Esophagus muscularis mucosa (tissue), 4 donors: Measurements from ENCODE around the gene MAPKAP1. TPM values are rescaled to one million over a fixed set of nuclear protein-coding genes. Genes with fewer than 3 reads are reported as not detected.
"Not testable (repeated sequence)": the region's sequence is repeated elsewhere in the genome, so short reads cannot be mapped to it uniquely, and the experiment has no call there.

Source experiments
- DNase-seq: peaks from one replicate; pipeline ENCODE4 v3.0.0-alpha.2; 2017; ENCODE audit errors: extremely low spot score
- H3K27ac ChIP-seq, 4 donors: fragments of 200-600 bp; sonication (generic); replicated peaks in 1 of 4; 1 replicate in 3 of 4; 2 replicates in 1 of 4; pipeline ENCODE4 v1.5.1; 2016 to 2019; ENCODE audit warnings: mild to moderate bottlenecking in 1 of 4
- H3K27me3 ChIP-seq, 4 donors: fragments of 200-600 bp; sonication (generic); one replicate each; pipeline versions ENCODE4 v1.5.1 to v1.6.0; 2016 to 2019
- H3K36me3 ChIP-seq, 4 donors: fragments of 200-600 bp; sonication (generic); one replicate each; pipeline ENCODE4 v1.5.1; 2016 to 2019
- H3K4me1 ChIP-seq, 4 donors: fragments of 200-600 bp; sonication (generic); one replicate each; pipeline ENCODE4 v1.5.1; 2016 to 2019
- H3K4me3 ChIP-seq, 4 donors: fragments of 200-600 bp; sonication (generic); 1 replicate in 2 of 4; 2 replicates in 2 of 4; pipeline ENCODE4 v1.5.1; 2016 to 2019; ENCODE audit warnings: mild to moderate bottlenecking in 4 of 4, moderate library complexity in 1 of 4
- H3K9me3 ChIP-seq, 4 donors: fragments of 200-600 bp; sonication (generic); 1 replicate in 3 of 4; 2 replicates in 1 of 4; pipeline ENCODE4 v1.5.1; 2016 to 2019
- CTCF ChIP-seq, 3 experiments: fragments of 200-600 bp in 2 of 3; fragments of 450-650 bp in 1 of 3; sonication (generic) in 2 of 3; IDR thresholded peaks; one replicate each; pipeline ENCODE4 v1.5.1; 2017 to 2019; ENCODE audit warnings: antibody characterized with exemption in 3 of 3, mild to moderate bottlenecking in 2 of 3, moderate library complexity in 1 of 3
- EP300 ChIP-seq: sonication (generic); formaldehyde crosslinking; IDR thresholded peaks from one replicate; pipeline ENCODE4 v1.6.1; 2017; ENCODE audit warnings: antibody characterized with exemption
- POLR2A ChIP-seq: fragments of 450-650 bp; IDR thresholded peaks from one replicate; pipeline ENCODE4 v1.6.1; 2017; ENCODE audit warnings: antibody characterized with exemption, moderate library complexity, mild to moderate bottlenecking, low read depth
- POLR2AphosphoS5 ChIP-seq, 2 donors: sonication (generic); formaldehyde crosslinking; IDR thresholded peaks; one replicate each; pipeline ENCODE4 v1.6.1; 2017; ENCODE audit warnings: antibody characterized with exemption in 2 of 2
- WGBS: methylation state at CpG from one replicate; pipeline ENCODE4 v1.1.5; 2018; 5-methylcytosine and 5-hydroxymethylcytosine counted together
- intact Hi-C: fragments of 100-400 bp; cut with DNase I; formaldehyde crosslinking; loops from one replicate; pipeline ENCODE4 v1.15.1; 2023
- total RNA-seq, 4 donors: library from RNA; depleted of rRNA; stranded (reverse); fragments of >200 nt; gene quantifications; one replicate each; pipeline versions ENCODE4 v1.1.0 to v1.2.1, GENCODE V29; 2016

The MAPKAP1 gene
- total RNA-seq, 4 donors from 2014 or later: 84.3 to 103 (median 93.4) TPM

GRCh38 chr9:125400725-125401716 is 306.0 kb downstream of the MAPKAP1 start:
- no peak overlapping the region for H3K27ac ChIP-seq
- no peak for DNase-seq
- H3K36me3 ChIP-seq: no peaks in the 10 kb centered on the region
- no peaks in the 10 kb centered on the region for H3K27me3 ChIP-seq
- intact Hi-C loops: loop anchor here (10.0 kb wide), 1 partner anchor 304 kb away; the partner anchor contains the start of gene MAPKAP1
- 84% methylated on average over 12 of the region's 12 CpGs for WGBS
- TF ChIP-seq CTCF (IDR thresholded peaks at IDR 0.05) (no peak), EP300 (no peak), POLR2AphosphoS5 (IDR thresholded peaks at IDR 0.05) (no peak), POLR2A (no peak)
- no peak overlapping the region for H3K4me3 ChIP-seq
- no peaks in the 10 kb centered on the region for H3K9me3 ChIP-seq
- H3K4me1 ChIP-seq: no peaks in the 10 kb centered on the region

GRCh38 chr9:125400232-125400631 is 306.8 kb downstream of the MAPKAP1 start:
- H3K27me3 ChIP-seq, H3K36me3 ChIP-seq, DNase-seq, H3K4me3 ChIP-seq, H3K27ac ChIP-seq, H3K4me1 ChIP-seq, H3K9me3 ChIP-seq: not testable (repeated sequence)
- intact Hi-C loops: loop anchor here (10.0 kb wide), 1 partner anchor 305 kb away; the partner anchor contains the start of gene MAPKAP1
- 94% methylated on average over 8 of the region's 8 CpGs for WGBS

GRCh38 chr9:125399666-125400065 is 307.3 kb downstream of the MAPKAP1 start:
- 91% methylated on average over 16 of the region's 20 CpGs for WGBS
- intact Hi-C loops: loop anchor here (10.0 kb wide), 1 partner anchor 305 kb away; the partner anchor contains the start of gene MAPKAP1
- Histone ChIP-seq H3K4me3 (no peak overlapping the region), H3K36me3 (no peaks in the 10 kb centered on the region), H3K27ac (no peak overlapping the region), H3K9me3 (no peaks in the 10 kb centered on the region), H3K27me3 (no peaks in the 10 kb centered on the region), H3K4me1 (no peaks in the 10 kb centered on the region)
- no peak for DNase-seq
- TF ChIP-seq POLR2A (no peak), CTCF (IDR thresholded peaks at IDR 0.05) (no peak), EP300 (no peak), POLR2AphosphoS5 (IDR thresholded peaks at IDR 0.05) (no peak)

- no peak for DNase-seq
- no peak overlapping the region for H3K4me3 ChIP-seq
- no peaks in the 10 kb centered on the region for H3K36me3 ChIP-seq
- H3K4me1 ChIP-seq: no peaks in the 10 kb centered on the region
- no peaks in the 10 kb centered on the region for H3K9me3 ChIP-seq
- TF ChIP-seq POLR2A (no peak), POLR2AphosphoS5 (IDR thresholded peaks at IDR 0.05) (no peak), EP300 (no peak), CTCF (IDR thresholded peaks at IDR 0.05) (no peak)
- intact Hi-C loops: no loop called here
- no peak overlapping the region for H3K27ac ChIP-seq
- H3K27me3 ChIP-seq: no peaks in the 10 kb centered on the region
- WGBS: 89% methylated on average over 12 of the region's 12 CpGs
Measured at GRCh38 chr9:125399165-125399564, 307.8 kb downstream of the MAPKAP1 start.

- Histone ChIP-seq H3K27ac (no peak overlapping the region), H3K36me3 (no peaks in the 10 kb centered on the region), H3K4me1 (no peaks in the 10 kb centered on the region), H3K9me3 (no peaks in the 10 kb centered on the region), H3K4me3 (no peak overlapping the region), H3K27me3 (no peaks in the 10 kb centered on the region)
- intact Hi-C loops: no loop called here
- no peak for TF ChIP-seq CTCF (IDR thresholded peaks at IDR 0.05)
- no peak for TF ChIP-seq POLR2A
- TF ChIP-seq EP300: no peak
- no peak for TF ChIP-seq POLR2AphosphoS5 (IDR thresholded peaks at IDR 0.05)
- no peak for DNase-seq
- WGBS: 94% methylated on average over 1 of the region's 1 CpG
Measured at GRCh38 chr9:125398243-125398642, 308.8 kb downstream of the MAPKAP1 start.
